Measurements from ENCODE around the gene AKAIN1.

DNA sequence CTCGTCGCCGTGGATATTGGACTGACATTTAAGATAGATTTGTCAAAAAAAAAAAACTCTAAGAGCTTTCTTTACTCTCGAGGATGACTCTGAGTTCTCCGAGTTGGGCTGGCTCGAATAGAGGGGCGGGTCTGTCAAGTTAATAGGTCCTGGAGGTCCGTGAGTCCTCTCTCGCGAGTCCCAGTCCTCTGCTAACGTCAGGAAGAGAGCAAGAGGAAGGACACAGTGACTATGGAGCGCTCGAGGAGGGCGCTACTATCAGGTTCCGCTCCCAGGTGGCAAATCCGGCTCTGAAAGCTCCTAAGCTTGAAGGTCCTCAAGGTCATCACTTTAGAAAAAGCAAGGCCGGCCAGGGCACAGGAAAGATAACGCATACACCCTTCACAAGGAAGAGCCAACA is 404 bp upstream of the AKAIN1 start:
- TF ChIP-seq POLR2A (IDR thresholded peaks at IDR 0.05) (no peak), POLR2AphosphoS5 (IDR thresholded peaks at IDR 0.05) (no peak)
- TF ChIP-seq, protein P1, sequence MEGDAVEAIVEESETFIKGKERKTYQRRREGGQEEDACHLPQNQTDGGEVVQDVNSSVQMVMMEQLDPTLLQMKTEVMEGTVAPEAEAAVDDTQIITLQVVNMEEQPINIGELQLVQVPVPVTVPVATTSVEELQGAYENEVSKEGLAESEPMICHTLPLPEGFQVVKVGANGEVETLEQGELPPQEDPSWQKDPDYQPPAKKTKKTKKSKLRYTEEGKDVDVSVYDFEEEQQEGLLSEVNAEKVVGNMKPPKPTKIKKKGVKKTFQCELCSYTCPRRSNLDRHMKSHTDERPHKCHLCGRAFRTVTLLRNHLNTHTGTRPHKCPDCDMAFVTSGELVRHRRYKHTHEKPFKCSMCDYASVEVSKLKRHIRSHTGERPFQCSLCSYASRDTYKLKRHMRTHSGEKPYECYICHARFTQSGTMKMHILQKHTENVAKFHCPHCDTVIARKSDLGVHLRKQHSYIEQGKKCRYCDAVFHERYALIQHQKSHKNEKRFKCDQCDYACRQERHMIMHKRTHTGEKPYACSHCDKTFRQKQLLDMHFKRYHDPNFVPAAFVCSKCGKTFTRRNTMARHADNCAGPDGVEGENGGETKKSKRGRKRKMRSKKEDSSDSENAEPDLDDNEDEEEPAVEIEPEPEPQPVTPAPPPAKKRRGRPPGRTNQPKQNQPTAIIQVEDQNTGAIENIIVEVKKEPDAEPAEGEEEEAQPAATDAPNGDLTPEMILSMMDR (IDR thresholded peaks at IDR 0.05), result no peak

All from upper lobe of left lung (tissue), 4 donors.